NCI-H510A treated with DMSO at 0.1 percent for 48 hours (cell line): ENCODE results near the gene THSD4.
"Not testable (repeated sequence)": the region's sequence is repeated elsewhere in the genome, so short reads cannot be mapped to it uniquely, and the experiment has no call there.

Experiments
- DNase-seq: peaks from one replicate; lab custom pipeline; 2025; lab: John Stamatoyannopoulos, UW

The THSD4 gene

DNA sequence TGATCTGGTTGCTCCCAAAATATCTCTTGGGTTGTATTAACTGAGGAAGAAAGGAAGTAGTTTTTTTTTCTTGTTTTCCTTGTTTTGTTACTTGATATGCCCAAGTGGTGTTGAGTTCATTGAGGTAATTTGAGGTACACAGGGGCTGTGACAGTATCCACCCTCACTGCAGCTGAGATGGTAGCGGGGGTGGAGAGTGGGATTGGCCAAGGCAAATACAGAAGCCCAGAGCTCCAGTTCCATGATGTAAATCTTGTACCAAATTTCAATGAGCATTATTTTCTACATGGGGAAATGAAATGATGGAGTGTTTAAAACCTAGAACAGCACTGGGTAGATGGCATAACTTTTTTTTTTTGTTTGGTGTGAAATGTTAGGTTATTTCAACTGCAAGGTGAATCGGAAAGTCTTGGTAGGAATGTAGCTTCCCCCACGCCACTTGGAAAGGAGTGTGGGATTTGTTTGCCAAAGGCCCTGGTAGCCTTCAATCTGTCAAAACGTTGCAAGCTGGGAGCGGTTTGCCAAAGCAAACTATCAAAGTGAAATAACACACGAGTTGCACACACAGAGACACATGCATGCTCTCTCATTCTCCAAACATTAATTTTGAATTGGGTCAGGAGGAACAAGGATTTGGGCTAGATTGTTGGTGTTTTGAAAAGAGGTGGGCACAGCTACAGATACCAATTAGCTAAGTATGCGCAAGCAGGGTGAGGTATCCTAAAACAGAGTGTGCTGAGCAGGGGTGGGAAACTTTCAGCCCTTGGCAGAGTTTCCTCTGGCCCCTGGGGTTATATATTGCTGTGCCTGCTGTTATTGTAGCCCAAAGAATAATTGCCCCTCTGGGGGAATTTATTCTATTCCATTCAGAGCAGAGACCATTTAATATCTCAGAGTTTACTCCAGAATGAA, 34.6 kb downstream of the THSD4 start:
- DNase-seq, result no peak

DNA sequence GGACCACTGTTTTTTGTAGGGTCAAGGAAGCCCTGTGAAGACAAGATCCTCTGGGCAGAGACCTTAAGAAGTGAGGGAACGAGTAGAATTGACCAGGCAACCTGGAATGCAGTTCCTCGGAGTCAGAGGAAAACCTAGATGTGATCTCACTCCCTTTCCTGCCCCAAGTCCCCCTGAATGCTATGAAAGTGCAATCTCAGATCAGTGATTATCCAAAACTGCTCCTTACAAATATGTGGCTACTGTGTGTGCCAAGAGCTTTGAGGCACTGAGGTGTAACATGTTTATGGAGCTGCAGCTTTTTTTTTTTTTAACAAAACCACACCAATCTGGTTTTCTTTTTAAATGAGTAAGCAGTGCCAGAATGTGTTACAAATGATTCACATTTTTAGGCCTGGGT, 35.8 kb downstream of the THSD4 start:
- DNase-seq, result no peak

DNA sequence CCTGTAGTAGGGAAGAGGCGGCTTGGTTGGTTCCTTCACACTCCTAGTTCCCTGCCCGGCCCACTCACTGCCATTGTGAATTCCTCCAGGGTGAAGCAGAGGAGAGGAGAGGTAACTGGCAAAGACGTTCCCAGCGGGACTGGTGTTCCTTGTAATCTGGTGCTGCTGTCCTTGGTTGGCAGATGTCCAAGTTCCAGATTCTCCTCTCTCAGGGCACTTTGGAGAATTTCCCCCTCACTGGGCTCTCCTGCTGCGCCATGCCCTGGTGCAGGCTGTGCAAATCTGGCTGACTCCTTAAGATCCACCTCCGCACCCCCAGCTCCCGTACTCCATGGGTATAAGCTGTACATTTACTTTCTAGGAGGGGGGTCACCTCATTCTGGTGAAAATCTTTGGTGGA, 37.3 kb downstream of the THSD4 start:
- no peak for DNase-seq

DNA sequence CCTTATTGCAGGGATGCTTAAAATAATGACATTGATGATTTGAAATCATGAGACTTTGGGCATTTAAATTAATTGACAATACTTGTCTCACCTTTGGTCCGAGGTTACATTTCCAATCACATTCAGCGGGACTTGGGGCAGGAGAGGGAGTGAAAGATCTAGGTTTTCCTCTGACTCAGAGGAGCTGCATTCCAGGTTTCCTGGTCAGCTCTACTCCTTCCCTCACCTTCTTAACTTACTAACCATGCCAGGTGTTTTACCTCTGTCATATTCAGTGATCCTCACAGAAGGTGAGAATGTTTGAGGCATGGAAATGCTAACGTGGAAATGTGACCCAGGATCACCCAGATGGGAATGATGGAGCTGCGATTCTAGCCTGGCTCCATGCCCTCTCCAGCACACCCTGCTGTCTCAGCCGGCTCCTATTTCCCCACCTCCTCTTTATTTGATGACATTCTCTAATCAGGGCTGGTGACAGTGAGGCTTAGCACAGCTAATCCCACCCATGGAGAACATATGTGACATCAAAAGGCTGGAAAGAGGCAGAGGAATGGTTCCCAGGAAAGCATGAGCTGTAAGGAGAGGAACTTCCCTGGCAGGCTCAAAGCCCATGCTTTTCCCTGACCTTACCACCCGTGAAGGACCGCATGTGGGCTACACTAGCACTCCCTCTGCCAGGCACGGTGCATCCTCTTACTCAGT, 38.7 kb downstream of the THSD4 start:
- DNase-seq, result no peak

DNA sequence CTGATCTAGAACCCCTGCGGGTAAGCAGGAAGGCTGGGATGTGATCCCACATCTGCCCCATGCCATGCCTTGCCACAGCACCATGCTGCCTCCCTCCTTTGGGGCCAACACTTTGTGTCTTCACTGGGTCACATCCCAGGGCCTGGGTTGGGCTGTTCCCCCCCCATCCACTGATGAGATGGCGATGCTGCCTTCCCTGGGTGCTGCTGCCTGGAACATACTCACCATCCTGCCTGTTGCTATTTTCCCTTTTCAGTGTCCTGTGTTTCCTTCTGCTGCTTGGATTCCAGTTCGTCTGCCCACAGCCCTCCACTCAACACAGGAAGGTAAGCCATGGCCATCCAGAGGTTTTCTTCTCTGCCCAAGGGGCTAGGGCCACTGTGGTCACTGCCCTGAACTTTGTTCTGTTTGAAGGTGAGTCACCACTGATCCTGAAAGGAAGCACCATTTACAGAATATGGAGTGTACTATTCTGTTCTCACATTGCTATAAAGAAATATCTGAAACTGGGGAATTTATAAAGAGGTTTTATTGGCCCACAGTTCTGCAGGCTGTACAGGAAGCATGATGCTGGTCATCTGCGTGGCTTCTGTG, 39.4 kb downstream of the THSD4 start:
- no peak for DNase-seq

DNA sequence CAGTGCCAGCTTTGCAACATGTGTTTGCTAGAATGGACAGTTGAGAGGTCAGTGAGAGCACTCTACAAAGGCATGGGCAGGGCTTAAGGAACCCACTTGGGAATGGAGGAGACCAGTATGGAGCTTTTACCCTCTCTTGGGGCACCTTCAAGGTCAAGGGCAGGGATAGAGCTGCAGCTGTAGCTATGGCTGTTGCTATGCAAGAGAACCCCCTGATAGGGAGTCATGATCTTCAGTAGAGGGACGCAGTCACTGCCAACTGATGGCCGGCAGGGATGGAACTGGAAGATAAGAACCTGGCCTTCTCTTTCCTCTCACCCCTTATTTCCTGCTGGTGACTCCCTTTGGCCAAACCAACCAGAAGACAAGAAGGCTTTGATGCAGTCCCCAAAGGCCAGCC, 40.3 kb downstream of the THSD4 start:
- no peak for DNase-seq

DNA sequence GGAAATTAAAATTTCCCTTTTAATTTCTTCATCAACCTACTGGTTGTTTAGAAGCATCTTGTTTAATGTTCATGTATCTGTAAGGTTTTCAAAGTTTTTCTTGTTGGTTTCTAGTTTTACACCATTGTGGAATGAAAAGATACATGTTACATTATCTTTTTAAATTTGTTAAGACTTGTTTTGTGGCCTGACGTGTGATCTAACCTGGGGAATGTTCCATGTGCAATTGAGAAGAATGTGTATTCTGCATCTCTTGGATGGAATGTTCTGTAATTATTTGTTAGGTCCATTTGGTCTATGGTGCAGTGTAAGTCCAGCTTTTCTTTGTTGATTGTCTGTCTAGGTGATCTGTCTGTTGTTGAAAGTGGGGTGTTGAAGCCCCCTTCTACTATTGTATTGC, 45.7 kb downstream of the THSD4 start:
- no peak for DNase-seq

DNA sequence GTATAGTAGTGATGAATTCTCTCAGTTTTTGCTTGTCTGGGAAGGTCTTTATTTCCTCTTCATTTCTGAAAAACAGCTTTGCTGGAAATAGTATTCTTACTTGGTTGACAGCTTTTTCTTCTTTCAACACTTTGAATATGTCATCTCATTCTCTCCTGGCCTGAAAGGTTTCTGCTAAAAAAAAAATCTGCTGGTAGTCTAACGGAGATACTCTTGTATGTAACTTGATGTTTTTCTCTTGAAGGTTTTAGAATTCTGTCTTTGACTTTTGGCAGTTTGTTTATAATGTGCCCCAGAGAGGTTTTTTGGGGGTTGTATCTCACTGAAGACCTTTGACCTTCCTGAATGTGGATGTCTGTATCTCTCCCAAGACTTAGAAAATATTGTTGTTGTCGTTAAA, 47.0 kb downstream of the THSD4 start:
- DNase-seq, result no peak

DNA sequence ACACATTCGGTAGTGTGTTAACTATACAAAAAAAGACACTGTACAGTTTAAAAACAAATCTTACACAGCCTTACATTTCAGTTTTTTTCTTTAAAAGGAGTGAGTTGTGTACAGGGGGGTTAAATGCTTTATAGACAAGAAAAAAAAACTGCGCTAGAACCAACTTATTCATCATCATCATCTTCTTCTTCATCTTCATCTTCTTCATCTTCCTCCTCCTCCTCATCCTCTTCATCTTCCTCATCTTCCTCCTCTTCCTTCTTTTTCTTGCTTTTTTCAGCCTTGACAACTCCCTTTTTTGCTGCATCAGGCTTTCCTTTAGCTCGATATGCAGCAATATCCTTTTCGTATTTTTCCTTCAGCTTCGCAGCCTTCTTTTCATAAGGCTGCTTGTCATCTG, 49.3 kb downstream of the THSD4 start:
- DNase-seq, result not testable (repeated sequence)

DNA sequence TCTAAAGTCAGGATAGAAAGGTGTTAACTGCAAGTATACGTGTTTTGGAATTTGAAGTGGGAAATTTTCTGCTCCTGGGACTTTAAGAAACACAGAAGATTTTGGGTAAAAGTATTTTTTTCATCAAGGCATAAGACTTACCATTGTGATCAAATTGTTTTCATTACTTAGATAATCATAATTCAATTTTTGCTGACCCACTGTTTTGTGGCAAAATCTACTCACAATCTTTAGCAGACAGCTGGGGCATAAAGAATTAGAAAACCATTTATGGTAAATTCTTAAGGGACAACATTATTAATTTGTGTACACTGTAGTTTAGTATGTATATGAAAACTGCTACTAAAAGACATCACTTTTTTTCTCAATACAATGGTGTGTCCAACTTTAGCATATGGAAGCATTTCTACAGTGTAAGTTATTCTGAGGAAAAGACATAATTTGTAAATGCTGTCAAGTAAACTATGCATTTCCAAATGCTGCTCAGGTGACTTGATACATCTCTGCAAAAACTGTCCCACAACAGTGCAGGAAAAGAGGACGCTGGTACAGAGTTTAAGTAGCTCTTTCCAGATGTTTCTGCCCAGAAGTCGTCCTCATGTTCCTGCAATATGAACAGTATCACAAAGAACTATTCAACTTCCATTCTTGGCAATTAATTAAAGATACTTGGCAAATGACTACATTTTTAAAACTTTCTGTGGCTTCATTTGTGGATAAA, 52.3 kb downstream of the THSD4 start:
- no peak for DNase-seq

DNA sequence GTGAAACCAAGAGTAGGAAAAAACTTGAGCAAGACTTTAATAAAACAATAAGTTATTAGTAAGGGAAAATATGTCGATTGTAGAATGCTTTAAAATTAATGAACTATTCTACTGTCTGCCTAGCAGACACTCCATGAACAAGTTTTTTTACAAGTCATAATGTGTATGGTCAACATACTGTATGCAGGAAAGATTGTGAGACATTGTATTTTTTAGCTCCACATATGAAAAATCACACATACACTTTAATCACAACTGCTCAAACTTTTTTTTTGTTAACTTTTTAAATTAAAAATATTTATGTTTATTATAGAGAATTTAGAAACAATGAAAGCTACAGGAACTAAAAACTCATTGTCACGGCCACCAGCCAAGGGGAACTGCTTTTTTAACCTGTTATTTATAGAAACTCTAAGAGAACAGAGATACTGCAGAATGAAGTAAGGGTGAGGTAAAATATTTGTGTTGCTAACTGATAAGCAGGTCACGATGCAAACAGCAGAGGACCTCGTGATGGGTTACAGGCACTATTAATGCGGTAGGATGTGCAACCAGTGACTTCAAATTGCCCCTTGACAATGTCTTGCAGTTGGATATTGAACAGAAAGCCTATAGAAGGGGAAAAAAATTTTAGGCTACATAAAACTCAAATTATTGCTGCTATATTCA, 53.0 kb downstream of the THSD4 start:
- DNase-seq, result no peak

DNA sequence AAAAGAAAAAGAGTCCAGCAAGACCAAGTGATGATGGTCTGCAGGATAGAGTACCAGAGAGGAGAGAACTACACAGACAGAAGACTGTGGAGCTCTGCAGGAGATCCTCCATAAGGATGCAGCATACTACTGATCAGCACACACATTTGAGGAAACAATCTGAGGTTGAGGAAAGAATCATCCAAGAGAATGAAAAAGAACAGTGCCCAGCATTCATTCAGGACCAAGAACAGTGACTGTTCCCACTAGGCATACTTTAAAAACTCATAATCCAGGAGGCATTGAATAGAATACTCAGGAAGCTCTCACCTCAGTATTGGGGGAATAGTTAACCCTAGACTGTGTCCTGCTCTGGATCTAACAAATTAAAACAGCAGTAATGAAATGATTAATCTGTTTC, 54.9 kb downstream of the THSD4 start:
- no peak for DNase-seq

DNA sequence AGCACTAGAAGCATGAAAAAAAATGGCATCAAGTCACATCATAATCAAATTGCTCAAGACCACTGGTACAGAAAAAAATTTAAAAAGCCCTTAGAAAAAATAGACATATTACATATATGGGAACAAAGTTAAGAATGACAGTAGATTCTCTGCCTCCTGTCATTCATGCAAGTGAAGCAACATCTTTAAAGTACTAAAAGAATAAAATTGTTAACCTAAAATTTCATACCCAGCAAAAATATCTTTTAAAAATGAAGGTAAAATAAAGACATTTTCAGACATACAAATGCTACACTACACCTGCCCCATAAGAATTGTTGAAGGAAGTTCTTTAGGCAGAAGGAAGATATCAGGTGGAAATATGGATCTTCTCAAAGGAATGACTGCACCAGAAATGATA, 55.9 kb downstream of the THSD4 start:
- no peak for DNase-seq

DNA sequence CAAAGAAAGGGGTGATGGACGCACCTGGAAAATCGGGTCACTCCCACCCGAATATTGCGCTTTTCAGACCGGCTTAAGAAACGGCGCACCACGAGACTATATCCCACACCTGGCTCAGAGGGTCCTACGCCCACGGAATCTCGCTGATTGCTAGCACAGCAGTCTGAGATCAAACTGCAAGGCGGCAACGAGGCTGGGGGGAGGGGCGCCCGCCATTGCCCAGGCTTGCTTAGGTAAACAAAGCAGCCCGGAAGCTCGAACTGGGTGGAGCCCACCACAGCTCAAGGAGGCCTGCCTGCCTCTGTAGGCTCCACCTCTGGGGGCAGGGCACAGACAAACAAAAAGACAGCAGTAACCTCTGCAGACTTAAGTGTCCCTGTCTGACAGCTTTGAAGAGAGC, 59.1 kb downstream of the THSD4 start:
- DNase-seq, result not testable (repeated sequence)

DNA sequence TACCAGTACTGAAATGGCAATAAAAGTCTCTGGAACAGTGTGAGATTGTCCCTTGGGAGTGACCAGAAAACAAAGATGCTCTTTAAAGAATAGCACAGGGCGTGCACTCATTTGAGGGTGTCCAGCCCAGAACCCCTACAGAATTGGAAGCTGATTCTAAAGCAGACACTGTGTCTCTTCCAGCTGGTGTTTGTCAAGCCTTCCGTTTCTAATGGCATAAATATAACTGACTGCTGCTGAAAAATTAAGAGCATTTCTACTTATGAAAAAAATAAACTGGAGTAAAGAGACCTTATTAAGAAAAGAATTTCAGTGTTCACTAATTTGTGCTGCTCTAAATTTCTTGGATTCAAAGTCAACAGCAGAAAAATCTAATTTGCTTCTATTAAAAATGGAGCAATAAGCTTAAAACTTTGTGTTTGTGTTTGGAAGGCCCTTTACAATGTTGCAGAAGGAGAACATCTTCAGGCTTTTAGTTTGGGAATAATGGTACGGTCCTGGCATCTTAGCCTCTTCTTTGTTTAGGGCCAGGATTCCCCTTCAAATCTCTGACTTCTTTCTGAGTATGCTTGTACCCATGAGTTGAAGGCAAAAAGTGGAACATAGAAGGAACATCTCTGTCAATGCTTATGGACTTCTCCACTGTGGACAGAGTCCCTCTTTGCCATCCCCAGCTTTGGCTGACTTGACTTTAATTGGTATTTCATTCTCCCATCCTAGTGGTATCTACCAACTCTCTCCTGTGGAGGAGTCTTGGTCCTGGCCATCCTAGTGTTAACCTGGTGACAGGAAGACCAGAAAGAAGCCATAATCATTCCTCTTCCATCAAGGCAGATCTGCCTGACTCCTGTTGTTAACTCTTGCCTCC, 65.9 kb downstream of the THSD4 start:
- DNase-seq, result no peak

DNA sequence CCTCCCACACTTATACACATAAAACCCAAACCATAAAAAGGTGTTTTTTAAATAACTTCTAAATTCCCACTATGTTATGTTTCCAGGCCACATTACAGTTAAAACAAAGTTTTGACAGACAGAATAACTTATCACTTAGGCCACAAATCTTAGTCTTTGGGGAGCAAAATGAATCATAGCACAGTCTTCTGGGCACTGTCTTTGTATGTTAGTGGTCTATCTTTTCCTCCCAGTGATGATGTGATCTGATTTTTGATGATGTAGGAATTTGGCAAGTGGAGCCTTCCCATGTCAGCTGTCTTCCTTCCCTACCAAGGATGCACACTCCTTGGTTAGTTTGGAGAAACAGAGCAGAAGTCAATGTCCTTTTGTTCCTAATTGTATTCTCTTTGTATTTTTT, 67.3 kb downstream of the THSD4 start:
- DNase-seq, result no peak

DNA sequence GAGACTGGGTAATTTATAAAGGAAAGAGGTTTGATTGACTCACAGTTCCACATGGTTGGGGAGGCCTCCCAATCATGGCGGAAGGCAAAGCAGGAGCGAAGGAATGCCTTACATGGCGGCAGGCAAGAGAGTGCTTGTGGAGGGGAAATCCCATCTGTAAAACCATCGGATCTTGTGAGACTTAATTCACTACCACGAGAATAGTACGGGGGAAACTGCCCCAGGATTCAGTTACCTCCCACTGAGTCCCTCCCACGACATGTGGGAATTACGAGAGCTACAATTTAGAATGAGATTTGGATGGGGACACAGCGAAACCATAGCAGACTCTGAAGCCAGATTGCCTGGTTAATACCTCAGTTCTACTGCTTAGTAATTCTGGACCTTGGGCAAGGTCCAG, 67.8 kb downstream of the THSD4 start:
- no peak for DNase-seq

DNA sequence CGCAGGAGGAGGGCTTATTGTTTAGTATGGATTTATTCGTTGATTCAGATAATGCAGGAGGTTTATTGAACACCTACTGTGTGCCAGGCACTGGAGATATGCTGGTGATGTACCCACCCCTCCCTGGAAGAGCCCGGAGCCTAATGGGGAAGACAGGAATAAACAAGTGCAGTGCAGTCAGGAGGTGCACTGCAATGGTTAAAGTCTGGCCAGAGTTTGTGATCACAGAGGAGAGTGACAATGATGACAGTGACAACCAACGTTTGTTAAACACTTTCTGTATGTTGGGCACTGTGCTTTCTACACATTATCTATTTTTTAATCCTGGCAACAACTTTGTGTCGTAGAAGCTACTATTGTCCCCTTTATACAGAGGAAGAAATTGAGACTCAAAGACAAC, 70.4 kb downstream of the THSD4 start:
- no peak for DNase-seq

DNA sequence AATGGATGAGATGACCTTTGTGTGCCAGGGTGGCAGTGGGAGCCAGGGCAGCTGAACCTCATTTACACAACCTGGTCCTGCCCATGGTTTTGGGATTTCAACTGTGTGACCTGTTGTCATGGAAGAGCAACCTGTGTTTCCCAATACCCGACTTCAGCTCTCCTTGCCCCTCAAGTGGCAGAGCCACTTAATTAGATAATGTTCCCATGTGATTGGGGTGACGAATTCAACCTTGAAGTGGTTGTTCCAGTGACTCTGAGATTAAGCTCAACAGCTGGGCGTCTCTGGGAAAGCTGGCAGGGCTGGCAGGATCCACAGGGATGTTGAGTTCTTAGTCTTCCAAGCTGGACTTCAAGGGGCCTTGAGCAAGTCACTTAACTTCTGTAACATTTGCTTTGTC, 71.0 kb downstream of the THSD4 start:
- DNase-seq, result no peak

DNA sequence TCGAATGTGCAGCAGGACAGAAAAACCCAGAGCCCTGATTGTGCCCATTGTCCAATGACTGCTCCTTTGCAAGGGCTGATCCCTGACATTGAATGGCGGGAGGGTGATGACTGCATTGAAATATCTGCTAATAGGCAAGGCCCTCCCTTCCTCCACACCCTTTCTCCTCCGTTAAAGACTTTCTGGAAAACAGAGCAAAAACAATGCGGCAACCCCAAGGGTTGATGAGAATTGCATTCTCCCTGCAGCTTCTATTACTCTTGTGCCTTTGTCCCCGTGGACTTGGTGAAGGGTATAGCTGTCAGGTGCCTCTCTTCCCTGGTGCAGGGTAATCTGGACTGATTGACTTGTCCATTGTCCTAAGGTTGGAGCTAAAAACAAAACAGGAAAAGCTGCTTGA, 71.8 kb downstream of the THSD4 start:
- no peak for DNase-seq

DNA sequence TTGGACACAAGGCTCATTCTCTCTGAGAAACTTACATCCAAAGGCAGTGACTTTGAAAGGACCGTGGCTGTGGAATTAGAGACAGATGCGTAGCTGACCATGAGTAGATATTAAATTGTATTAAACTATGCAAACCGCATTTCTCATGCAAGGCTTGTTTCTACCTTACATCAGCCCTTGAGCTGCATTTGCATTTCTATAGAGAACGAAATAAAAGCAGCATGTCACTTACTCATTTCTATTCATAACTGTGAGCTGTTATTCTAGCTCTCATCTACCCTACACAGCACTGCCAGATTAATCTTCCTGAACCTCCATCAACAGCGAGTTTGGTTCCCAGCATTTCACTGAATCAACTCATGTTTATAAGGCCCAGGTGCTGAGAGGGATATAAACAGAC, 72.3 kb downstream of the THSD4 start:
- no peak for DNase-seq
